Right lobe of liver (tissue), 4 donors: ENCODE results near the gene SEMA4D.

ENCODE experiments used
- POLR2A ChIP-seq: fragments of 450-650 bp; IDR thresholded peaks from one replicate; pipeline ENCODE4 v1.6.1; 2017; ENCODE audit warnings: antibody characterized with exemption, mild to moderate bottlenecking
- TF ChIP-seq, protein P1 (sequence below), 4 donors: fragments of 200-600 bp in 3 of 4; fragments of 450-650 bp in 1 of 4; IDR thresholded peaks; one replicate each; pipeline versions ENCODE4 v1.5.1 to v1.8.0; 2016 to 2022; ENCODE audit warnings: antibody characterized with exemption in 4 of 4, mild to moderate bottlenecking in 2 of 4
- donor health status: DM: no; HTN: no; CAD: no.
- donor health status: DM: no; HTN: no; CAD: no.
- donor health status: DM: no; HTN: yes; CAD: no.

DNA sequence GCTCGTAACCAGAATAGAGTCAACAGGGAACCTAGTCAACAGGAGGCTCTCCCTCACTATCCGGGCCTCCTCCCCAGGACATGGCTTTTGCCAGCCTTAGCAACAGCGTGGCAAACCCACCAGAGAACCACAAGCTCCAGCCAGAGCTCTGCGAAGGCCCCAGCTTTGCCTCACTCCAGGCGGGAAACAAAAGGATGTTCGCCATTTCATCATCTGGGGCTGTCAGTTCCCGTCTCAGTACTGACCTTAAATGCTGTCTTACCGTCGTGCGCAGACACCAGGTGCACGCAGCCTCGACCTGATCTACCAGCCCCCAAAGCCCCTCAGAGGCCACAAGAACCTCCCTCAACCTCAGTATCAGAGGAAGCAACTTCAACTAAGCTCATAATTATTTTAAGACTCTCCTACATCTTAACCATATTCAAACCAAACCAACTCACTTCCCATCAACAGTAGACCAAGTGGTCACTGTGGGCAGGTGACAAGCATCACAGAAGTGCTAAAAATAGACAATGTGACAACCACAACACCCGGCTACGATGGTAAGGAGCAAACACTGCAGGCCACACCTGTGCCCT, 71.4 kb downstream of the SEMA4D start:
- TF ChIP-seq, protein P1, sequence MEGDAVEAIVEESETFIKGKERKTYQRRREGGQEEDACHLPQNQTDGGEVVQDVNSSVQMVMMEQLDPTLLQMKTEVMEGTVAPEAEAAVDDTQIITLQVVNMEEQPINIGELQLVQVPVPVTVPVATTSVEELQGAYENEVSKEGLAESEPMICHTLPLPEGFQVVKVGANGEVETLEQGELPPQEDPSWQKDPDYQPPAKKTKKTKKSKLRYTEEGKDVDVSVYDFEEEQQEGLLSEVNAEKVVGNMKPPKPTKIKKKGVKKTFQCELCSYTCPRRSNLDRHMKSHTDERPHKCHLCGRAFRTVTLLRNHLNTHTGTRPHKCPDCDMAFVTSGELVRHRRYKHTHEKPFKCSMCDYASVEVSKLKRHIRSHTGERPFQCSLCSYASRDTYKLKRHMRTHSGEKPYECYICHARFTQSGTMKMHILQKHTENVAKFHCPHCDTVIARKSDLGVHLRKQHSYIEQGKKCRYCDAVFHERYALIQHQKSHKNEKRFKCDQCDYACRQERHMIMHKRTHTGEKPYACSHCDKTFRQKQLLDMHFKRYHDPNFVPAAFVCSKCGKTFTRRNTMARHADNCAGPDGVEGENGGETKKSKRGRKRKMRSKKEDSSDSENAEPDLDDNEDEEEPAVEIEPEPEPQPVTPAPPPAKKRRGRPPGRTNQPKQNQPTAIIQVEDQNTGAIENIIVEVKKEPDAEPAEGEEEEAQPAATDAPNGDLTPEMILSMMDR (IDR thresholded peaks at IDR 0.05): no peak
- TF ChIP-seq POLR2A: no peak
